ENCODE measurements around the gene RCAN1. TPM values are rescaled to one million over a fixed set of nuclear protein-coding genes. Genes with fewer than 3 reads are reported as not detected.

Gene RCAN1
- polyA plus RNA-seq, 2 of the 4 experiments (the other 2 are of a cell fraction), result 10.2 to 11.9 TPM

DNA sequence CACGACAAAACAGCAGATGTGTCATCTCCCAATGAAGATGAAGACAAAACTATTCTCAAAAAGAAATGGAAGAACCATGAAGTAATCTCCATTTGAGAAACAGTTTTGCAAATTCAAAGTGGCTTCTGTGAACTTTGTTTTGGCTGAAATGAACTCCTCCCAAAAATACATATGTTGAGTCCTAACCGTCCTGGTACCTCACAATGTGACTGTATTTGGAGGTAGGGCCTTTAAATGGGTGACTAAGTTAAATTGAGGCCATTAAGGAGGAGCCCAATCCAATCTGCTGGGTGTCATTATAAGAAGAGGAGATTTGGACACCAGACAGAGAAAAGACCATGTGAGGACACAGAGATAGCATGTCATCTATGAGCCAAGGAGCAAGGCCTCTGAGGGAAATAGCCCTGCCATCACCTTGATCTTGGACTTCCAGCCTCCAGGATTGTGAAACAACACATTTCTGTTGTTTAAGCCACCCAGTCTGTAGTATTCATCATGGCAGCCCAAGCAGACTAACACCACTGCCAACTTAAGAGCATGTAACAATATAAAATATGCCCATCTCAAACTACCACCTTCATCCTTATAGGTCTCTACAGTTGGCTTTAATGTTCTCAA is 64.6 kb downstream of the RCAN1 start (continued):
- no peak for TF ChIP-seq RAD21 (conservative IDR thresholded peaks at IDR 0.05 in 1 of 2, IDR thresholded peaks at IDR 0.05 in 1 of 2)

DNA sequence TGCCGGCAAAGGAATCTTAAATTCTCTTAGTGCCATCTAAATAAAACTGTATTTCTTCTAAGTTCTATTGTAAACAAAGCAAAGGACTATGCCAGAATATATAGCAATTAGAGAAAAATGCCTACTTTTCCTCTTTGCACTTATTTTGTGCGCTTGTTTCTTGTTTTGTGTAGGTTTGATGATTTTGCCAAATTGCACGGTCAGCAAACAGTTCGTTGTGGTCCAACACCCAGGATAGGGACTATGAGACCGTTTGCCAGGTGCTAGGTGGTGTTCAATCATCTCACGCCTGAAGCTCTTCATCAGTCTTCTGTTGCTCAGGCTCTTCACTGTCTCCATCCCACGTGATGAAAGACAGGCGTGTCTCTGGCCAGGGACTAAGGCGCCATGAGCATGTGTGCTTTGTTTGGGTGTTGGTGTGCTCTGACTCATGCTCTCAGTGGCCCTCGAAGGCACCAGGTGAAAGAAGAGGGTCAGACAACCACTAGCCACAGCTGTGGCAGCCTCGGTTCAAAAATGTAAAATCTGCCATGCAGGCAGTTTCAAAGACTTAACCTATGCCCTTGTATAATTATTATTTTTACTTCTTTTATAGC is 66.0 kb downstream of the RCAN1 start:
- POLR2A ChIA-PET, result no interaction called here
- FAIRE-seq (no peak), DNase-seq (ENCODE audit: low read depth in 1 of 2, low spot score in 1 of 2) (no peak), ATAC-seq (no peak)
- no peak overlapping the region for H3K4me3 ChIP-seq
- 63% methylated on average over 11 of the region's 11 CpGs for WGBS (ENCODE audit: missing lambda C conversion rate)
- H3K4me2 ChIP-seq, result no peak overlapping the region
- H3K27ac ChIP-seq, result no peak overlapping the region
- H3K9me3 ChIP-seq, result no peaks in the 10 kb centered on the region
- H3K4me1 ChIP-seq, result peaks cover 16% of the 10 kb centered on the region
- CTCF ChIA-PET, result interaction anchor here (1.0 kb wide), 1 partner anchor 17 kb away, joined by 3 read pairs; no protein-coding TSS in a partner anchor
- TF ChIP-seq ESRRA (IDR thresholded peaks at IDR 0.05; ENCODE audit: borderline replicate concordance, low read length) (no peak), MAFK (IDR thresholded peaks at IDR 0.05; ENCODE audit: partially characterized antibody) (peak; percentile 86)

DNA sequence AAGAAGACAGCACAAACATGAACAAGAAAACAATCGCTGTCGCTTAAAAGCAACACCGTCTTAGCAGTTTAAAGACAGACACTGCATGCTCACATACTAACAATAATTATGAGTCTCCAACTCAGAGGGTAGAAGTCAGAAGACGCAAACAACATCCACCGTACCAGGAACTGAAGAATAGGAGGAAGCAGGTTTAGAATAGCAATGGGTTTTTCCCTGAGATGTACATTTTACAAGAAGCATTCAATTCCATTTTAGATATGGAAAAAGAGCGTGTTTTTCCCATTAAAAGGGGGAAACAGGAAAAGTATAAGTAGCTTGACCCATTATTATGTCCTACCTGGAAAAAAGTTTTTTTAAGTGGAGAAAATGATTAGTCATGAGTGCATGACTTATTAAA is 68.4 kb downstream of the RCAN1 start:
- H3K9me3 ChIP-seq, result no peaks in the 10 kb centered on the region
- H3K4me3 ChIP-seq, result no peak overlapping the region
- no peak for DNase-seq (ENCODE audit: low read depth in 1 of 2, low spot score in 1 of 2)
- no peak overlapping the region; a peak in 1 of 6 replicates for H3K27ac ChIP-seq
- TF ChIP-seq SREBF2 (IDR thresholded peaks at IDR 0.05), result no peak
- ChIA-PET POLR2A (no interaction called here), CTCF (no interaction called here)
- no peak for FAIRE-seq
- ATAC-seq, result no peak
- H3K4me2 ChIP-seq, result no peak overlapping the region
- H3K4me1 ChIP-seq, result peaks cover 16% of the 10 kb centered on the region
- 95% methylated on average over 6 of the region's 6 CpGs for WGBS (ENCODE audit: missing lambda C conversion rate)

GRCh38 chr21:34545079-34545884 is 69.6 kb downstream of the RCAN1 start:
- peak; percentile 59 to 77; a peak in 4 of 6 replicates for ATAC-seq
- CTCF ChIA-PET, result no interaction called here
- peak; percentile 7 to 31 for DNase-seq (ENCODE audit: low read depth in 1 of 2, low spot score in 1 of 2)
- H3K27ac ChIP-seq, result peak overlapping the region; percentile 61 to 82
- POLR2A ChIA-PET, result no interaction called here
- peak overlapping the region; percentile 51 for H3K4me2 ChIP-seq
- peaks cover 16% of the 10 kb centered on the region for H3K4me1 ChIP-seq
- no peak for TF ChIP-seq EHMT2 (IDR thresholded peaks at IDR 0.05; ENCODE audit: low read depth)
- TF ChIP-seq ZSCAN20 (CRISPR knock-in tag; IDR thresholded peaks at IDR 0.05), result no peak
- TF ChIP-seq BHLHE40 (IDR thresholded peaks at IDR 0.05; ENCODE audit: low read depth, low read length), result no peak
- TF ChIP-seq, protein P1, sequence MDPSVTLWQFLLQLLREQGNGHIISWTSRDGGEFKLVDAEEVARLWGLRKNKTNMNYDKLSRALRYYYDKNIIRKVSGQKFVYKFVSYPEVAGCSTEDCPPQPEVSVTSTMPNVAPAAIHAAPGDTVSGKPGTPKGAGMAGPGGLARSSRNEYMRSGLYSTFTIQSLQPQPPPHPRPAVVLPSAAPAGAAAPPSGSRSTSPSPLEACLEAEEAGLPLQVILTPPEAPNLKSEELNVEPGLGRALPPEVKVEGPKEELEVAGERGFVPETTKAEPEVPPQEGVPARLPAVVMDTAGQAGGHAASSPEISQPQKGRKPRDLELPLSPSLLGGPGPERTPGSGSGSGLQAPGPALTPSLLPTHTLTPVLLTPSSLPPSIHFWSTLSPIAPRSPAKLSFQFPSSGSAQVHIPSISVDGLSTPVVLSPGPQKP (IDR thresholded peaks at IDR 0.05; ENCODE audit: low read depth, low read length), result no peak
- no peak for TF ChIP-seq MAFK (IDR thresholded peaks at IDR 0.05; ENCODE audit: partially characterized antibody)
- TF ChIP-seq HDAC2 (IDR thresholded peaks at IDR 0.05), result no peak
- no peak for TF ChIP-seq MYC (IDR thresholded peaks at IDR 0.05; ENCODE audit: borderline replicate concordance, low read length)
- FAIRE-seq, result no peak
- 57% methylated on average over 10 of the region's 10 CpGs for WGBS (ENCODE audit: missing lambda C conversion rate)
- no peak overlapping the region for H3K4me3 ChIP-seq
- no peaks in the 10 kb centered on the region for H3K9me3 ChIP-seq

DNA sequence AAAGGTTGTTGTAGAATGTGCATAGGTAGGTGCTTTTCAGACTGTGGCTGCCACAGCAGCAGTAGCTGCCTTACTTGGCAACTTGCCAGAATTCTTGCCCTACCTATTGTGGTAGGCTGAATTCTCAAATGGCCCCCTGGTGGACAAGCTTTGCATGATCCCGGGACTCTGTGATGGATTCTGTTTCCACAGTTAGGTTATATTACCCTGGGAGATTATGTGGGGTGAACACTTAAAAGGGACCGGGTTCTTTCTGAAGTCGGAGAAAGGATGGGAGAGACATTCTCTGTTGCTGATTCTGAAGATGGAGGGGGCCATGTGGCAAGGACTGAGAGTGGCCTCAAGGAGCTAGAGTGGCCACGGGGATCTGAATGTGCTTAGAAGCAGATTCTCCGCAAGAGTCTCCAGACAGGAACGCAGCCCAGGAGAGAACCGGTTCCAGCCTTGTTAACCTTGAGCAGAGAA is 70.8 kb downstream of the RCAN1 start:
- H3K4me2 ChIP-seq, result no peak overlapping the region
- ChIA-PET CTCF (interaction anchor here (0.7 to 1.6 kb wide), 7 partner anchors 13 to 59 kb away, joined by 3 to 7 read pairs (median 4); no protein-coding TSS in a partner anchor), POLR2A (interaction anchor here (0.5 kb wide), 1 partner anchor 781 kb away, joined by 9 read pairs; no protein-coding TSS in a partner anchor)
- 80% methylated on average over 7 of the region's 7 CpGs for WGBS (ENCODE audit: missing lambda C conversion rate)
- no peak for FAIRE-seq
- peaks cover 16% of the 10 kb centered on the region for H3K4me1 ChIP-seq
- TF ChIP-seq CBX2 (IDR thresholded peaks at IDR 0.05; ENCODE audit: borderline replicate concordance, low read depth) (no peak), BCL3 (IDR thresholded peaks at IDR 0.05) (no peak), HDAC2 (IDR thresholded peaks at IDR 0.05) (no peak), POLR2AphosphoS2 (conservative IDR thresholded peaks at IDR 0.05; ENCODE audit: low read length) (no peak), KDM5A (IDR thresholded peaks at IDR 0.05) (no peak), EP300 (IDR thresholded peaks at IDR 0.05) (no peak), CTCF (IDR thresholded peaks at IDR 0.05) (peak; percentile 39), RCOR1 (IDR thresholded peaks at IDR 0.05; ENCODE audit: low read depth, low read length) (no peak), HEYL (CRISPR knock-in tag; IDR thresholded peaks at IDR 0.05) (no peak), MAFK (IDR thresholded peaks at IDR 0.05; ENCODE audit: partially characterized antibody) (no peak), RAD21 (conservative IDR thresholded peaks at IDR 0.05 in 1 of 2, IDR thresholded peaks at IDR 0.05 in 1 of 2) (peak; percentile 22 to 44; a peak in 3 of 5 replicates), FOSL2 (IDR thresholded peaks at IDR 0.05) (no peak), FOSL2 (CRISPR knock-in tag; IDR thresholded peaks at IDR 0.05) (no peak), SMC3 (IDR thresholded peaks at IDR 0.05) (peak; percentile 37), ZSCAN20 (CRISPR knock-in tag; IDR thresholded peaks at IDR 0.05) (no peak), NR3C1 (IDR thresholded peaks at IDR 0.05) (no peak)
- ATAC-seq, result peak; percentile 70 to 88
- no peak overlapping the region for H3K4me3 ChIP-seq
- no peaks in the 10 kb centered on the region for H3K9me3 ChIP-seq
- peak; percentile 53 to 74 for DNase-seq (ENCODE audit: low read depth in 1 of 2, low spot score in 1 of 2)
- H3K27ac ChIP-seq, result peak overlapping the region; percentile 61 to 82; a peak in 5 of 6 replicates
